ENCODE measurements around the gene ZNF358. TPM values are rescaled to one million over a fixed set of nuclear protein-coding genes. Genes with fewer than 3 reads are reported as not detected.

ZNF358 gene
- total RNA-seq, 4 donors from 2014 or later: 19.1 to 69.1 (median 33.8) TPM

GRCh38 chr19:7520131-7521051 is 4.5 kb downstream of the ZNF358 start:
- H3K27ac ChIP-seq: no peak overlapping the region
- peaks cover 0 to 8% of the 10 kb centered on the region in 2 donors for H3K4me1 ChIP-seq
- intact Hi-C loops (cut with DNase I; ENCODE audit: low total_unique reads): no loop called here
- no peaks in the 10 kb centered on the region for H3K36me3 ChIP-seq
- no peak overlapping the region for H3K4me3 ChIP-seq
- no peaks in the 10 kb centered on the region for H3K9me3 ChIP-seq
- DNase-seq: no peak
- no peak for TF ChIP-seq CTCF (IDR thresholded peaks at IDR 0.05)
- TF ChIP-seq POLR2A (IDR thresholded peaks at IDR 0.05): no peak
- no peaks in the 10 kb centered on the region for H3K27me3 ChIP-seq

- Histone ChIP-seq H3K36me3 (no peaks in the 10 kb centered on the region), H3K27me3 (no peaks in the 10 kb centered on the region)
- intact Hi-C loops (cut with DNase I; ENCODE audit: low total_unique reads): no loop called here
Measured at GRCh38 chr19:7521551-7522071, 5.7 kb downstream of the ZNF358 start.

GRCh38 chr19:7522072-7522922 is 6.4 kb downstream of the ZNF358 start, which contains the start of gene MCOLN1:
Gene MCOLN1 (plus strand): TSS chr19:7522624. CDS start chr19:7522751, 127 bp downstream.
- DNase-seq: peak; percentile 99
- peak within 1 kb of the TSS; percentile 63 to 79 for H3K4me3 ChIP-seq
- H3K27ac ChIP-seq: peak within 1 kb of the TSS; percentile 51 to 80
- peaks cover 0 to 8% of the 10 kb centered on the region in 2 donors for H3K4me1 ChIP-seq
- no peaks in the 10 kb centered on the region for H3K36me3 ChIP-seq
- TF ChIP-seq CTCF (IDR thresholded peaks at IDR 0.05): peak in 2 of 4 experiments; percentile 54 to 63
- peak in 1 of 2 donors; percentile 67 for TF ChIP-seq POLR2A (IDR thresholded peaks at IDR 0.05)
- intact Hi-C loops (cut with DNase I; ENCODE audit: low total_unique reads): no loop called here
- H3K9me3 ChIP-seq: no peaks in the 10 kb centered on the region
- H3K27me3 ChIP-seq: no peaks in the 10 kb centered on the region

More at GRCh38 chr19:7521551-7522071, 5.7 kb downstream of the ZNF358 start:
- peak overlapping the region; percentile 63 to 79 for H3K4me3 ChIP-seq
- DNase-seq: no peak
- TF ChIP-seq CTCF (IDR thresholded peaks at IDR 0.05) (no peak), POLR2A (IDR thresholded peaks at IDR 0.05) (no peak)
- H3K4me1 ChIP-seq: peaks cover 0 to 8% of the 10 kb centered on the region in 2 donors
- H3K9me3 ChIP-seq: no peaks in the 10 kb centered on the region
- peak overlapping the region; percentile 51 to 80 for H3K27ac ChIP-seq

- Histone ChIP-seq H3K36me3 (no peaks in the 10 kb centered on the region), H3K4me3 (peak overlapping the region; percentile 63 to 79), H3K27ac (peak overlapping the region; percentile 42 to 80), H3K27me3 (no peaks in the 10 kb centered on the region), H3K4me1 (peaks cover 0 to 8% of the 10 kb centered on the region in 2 donors), H3K9me3 (no peaks in the 10 kb centered on the region)
- no peak for TF ChIP-seq CTCF (IDR thresholded peaks at IDR 0.05)
- no peak for DNase-seq
- intact Hi-C loops (cut with DNase I; ENCODE audit: low total_unique reads): no loop called here
Measured at GRCh38 chr19:7522923-7523667, 7.2 kb downstream of the ZNF358 start.

Data from uterus (tissue), 4 donors.